ENCODE data around the gene AFAP1L2.

DNA sequence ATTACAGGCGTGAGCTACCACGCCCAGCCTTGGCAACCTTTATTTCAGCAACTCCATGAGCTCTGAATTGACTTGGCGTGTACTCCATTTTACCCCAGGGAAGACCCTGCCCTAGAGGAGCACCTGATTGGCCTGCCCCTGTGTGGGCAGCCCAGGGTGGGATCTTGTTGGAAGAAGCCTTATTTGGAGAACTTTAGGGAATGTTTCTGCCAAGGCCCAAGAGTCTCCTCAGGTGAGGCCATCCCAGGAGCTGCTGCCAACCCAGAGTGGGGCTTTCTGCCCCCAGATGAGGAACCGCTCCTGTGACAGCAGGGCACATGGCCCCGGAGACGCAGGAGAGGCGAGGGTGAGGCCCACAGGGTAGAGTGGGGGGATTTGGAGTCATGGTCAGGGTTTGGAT is 123.3 kb downstream of the AFAP1L2 start:
- TF ChIP-seq, protein P1, sequence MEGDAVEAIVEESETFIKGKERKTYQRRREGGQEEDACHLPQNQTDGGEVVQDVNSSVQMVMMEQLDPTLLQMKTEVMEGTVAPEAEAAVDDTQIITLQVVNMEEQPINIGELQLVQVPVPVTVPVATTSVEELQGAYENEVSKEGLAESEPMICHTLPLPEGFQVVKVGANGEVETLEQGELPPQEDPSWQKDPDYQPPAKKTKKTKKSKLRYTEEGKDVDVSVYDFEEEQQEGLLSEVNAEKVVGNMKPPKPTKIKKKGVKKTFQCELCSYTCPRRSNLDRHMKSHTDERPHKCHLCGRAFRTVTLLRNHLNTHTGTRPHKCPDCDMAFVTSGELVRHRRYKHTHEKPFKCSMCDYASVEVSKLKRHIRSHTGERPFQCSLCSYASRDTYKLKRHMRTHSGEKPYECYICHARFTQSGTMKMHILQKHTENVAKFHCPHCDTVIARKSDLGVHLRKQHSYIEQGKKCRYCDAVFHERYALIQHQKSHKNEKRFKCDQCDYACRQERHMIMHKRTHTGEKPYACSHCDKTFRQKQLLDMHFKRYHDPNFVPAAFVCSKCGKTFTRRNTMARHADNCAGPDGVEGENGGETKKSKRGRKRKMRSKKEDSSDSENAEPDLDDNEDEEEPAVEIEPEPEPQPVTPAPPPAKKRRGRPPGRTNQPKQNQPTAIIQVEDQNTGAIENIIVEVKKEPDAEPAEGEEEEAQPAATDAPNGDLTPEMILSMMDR (conservative IDR thresholded peaks at IDR 0.05; ENCODE audit: low read length): no peak
- TF ChIP-seq EZH2phosphoT487 (IDR thresholded peaks at IDR 0.05; ENCODE audit: borderline replicate concordance, low read depth, low read length): no peak
